ENCODE results near the gene TBC1D14.

DNA sequence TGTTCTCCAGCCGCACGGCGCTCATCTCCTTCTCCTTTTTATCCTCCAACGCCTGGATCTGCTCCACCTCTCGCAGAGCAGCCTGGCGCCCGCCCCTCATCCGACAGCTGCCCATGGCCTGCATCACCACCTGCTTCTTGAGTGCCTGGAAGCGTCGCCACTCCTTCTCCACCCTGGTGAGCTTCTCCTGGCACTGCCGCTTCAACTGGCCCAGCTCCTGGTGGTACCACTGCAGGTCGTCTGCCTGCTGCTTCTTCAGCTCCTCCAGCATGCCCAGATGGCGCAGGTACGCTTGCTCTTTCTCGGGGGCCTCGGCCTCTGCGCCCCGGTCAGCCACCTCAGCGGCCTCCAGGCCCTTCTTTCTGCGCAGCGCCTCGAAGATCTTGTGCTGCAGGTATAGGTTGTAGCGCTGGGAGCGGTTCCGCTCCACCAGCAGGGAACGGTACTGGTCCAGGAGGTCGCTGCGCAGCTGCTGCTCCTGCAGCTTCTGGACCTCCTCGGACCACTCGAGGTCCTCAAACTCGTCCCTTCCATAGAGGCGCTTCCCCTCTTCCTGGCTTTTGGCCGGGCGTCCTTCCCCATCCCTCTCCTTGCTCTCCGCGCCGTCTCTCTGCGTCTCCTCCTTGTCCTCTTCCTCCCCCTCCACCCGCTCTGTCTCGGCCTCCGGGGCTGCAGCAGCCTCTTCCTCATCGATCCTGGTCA, 132.3 kb downstream of the TBC1D14 start:
- TF ChIP-seq YY1 (IDR thresholded peaks at IDR 0.05; ENCODE audit: insufficient read depth, insufficient read length) (no peak), ZNF274 (IDR thresholded peaks at IDR 0.05; ENCODE audit: low read depth, low read length) (no peak)
